ENCODE results near the gene HOXA11. TPM values are rescaled to one million over a fixed set of nuclear protein-coding genes. Genes with fewer than 3 reads are reported as not detected.

The HOXA11 gene
- total and polyA plus RNA-seq, 2 of the 4 experiments (the other 2 are of a cell fraction): 0.05 TPM; not detected in 1

DNA sequence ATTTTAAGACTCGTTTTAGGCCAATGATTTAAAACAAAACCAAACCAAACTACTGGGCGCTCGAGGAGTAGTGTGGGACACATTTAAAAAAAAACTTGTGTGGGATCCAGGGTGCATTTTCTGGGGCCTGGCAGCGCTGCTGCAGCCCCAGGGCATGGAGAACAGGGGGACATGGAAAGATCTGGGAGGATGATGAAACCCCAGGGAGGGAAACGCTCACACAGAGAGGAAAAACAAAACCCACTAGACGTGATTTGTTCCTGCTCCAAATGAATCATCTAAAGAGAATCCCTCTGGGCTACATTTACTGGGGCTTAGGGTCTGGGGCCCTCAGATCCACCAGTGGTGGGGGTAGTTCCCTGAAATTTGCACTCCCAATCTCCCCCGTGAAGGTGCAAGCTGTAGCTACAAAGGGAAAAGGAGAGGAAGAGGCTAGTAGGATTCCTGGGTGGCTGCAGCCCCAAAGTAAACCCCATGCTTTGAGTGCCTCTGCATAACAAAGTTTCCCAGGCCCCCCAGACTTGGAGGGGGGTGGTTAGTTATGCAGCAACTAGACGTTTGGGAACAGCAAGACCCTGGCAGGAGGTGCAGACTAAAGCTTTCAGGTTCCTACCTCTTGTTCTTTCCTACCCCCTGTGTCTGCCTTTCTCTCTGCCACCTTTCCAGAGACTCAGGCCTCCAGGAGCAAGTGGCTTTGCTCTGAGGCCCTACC lies 29.4 kb upstream of the HOXA11 start:
- H3K4me3 ChIP-seq (ENCODE audit: insufficient read depth, low read depth, low read length): no peak overlapping the region
- peaks cover 88% of the 10 kb centered on the region for H3K27me3 ChIP-seq (ENCODE audit: control insufficient read depth, insufficient read depth, low read length)
- no peak overlapping the region for H2BK15ac ChIP-seq (ENCODE audit: low read depth, low read length)
- no peak overlapping the region for H4K5ac ChIP-seq (ENCODE audit: low read depth, low read length)
- no peak overlapping the region for H2BK120ac ChIP-seq (ENCODE audit: low read depth, low read length)
- ChIA-PET POLR2A (ENCODE audit: unreplicated experiment) (no interaction called here), CTCF (no interaction called here)
- no peaks in the 10 kb centered on the region for H3K9me3 ChIP-seq (ENCODE audit: control insufficient read depth, insufficient read depth, low read length)
- H4K8ac ChIP-seq (ENCODE audit: low read depth in 2 of 2, low read length in 2 of 2): no peak overlapping the region
- no peak overlapping the region for H2AK5ac ChIP-seq (ENCODE audit: low read depth, low read length)
- no peak overlapping the region for H2AFZ ChIP-seq (replicated peaks; ENCODE audit: low read length, poor library complexity)
- no peak overlapping the region for H3K4ac ChIP-seq (ENCODE audit: low read depth, low read length)
- in situ Hi-C loops (cut with MboI; ENCODE audit: low sequenced_read_pairs) (no loop called here), dilution Hi-C loops (cut with HindIII; ENCODE audit: low sequenced_read_pairs, unreplicated experiment) (no loop called here), intact Hi-C loops (cut with micrococcal nuclease) (loop anchor here (5.0 kb wide), 3 partner anchors 448 to 808 kb away; partner anchors contain the start of gene HIBADH)
- H4K20me1 ChIP-seq (ENCODE audit: insufficient read depth, low read length): no peaks in the 10 kb centered on the region
- no peak overlapping the region for H3K14ac ChIP-seq (replicated peaks; ENCODE audit: low read depth, low read length)
- no peak overlapping the region for H2AK9ac ChIP-seq (replicated peaks; ENCODE audit: low read depth, low read length, poor library complexity)
- H3K36me3 ChIP-seq (ENCODE audit: control insufficient read depth, insufficient read depth, low read length): no peaks in the 10 kb centered on the region
- H3K56ac ChIP-seq (ENCODE audit: extremely low read depth, insufficient read depth, low read length): no peak overlapping the region
- no peak overlapping the region for H4K91ac ChIP-seq (ENCODE audit: insufficient read depth, low read depth, low read length)
- H3K23ac ChIP-seq (ENCODE audit: low read depth, low read length): no peak overlapping the region
- no peaks in the 10 kb centered on the region for H3K9me1 ChIP-seq (ENCODE audit: insufficient read depth, low read length)
- no peak overlapping the region for H3K9ac ChIP-seq (ENCODE audit: low read depth, low read length)
- no CpG with 5 or more reads among the region's 8 CpGs for WGBS, 2 experiments (ENCODE audit: extremely low coverage in 2 of 2, insufficient read length in 1 of 2)
- H3K4me2 ChIP-seq (ENCODE audit: low read depth, low read length): no peak overlapping the region
- no peaks in the 10 kb centered on the region for H3K4me1 ChIP-seq (ENCODE audit: control insufficient read depth, insufficient read depth, low read length)
- TF ChIP-seq POLR2A (IDR thresholded peaks at IDR 0.05; ENCODE audit: low read depth, low read length) (no peak), RAD21 (IDR thresholded peaks at IDR 0.05; ENCODE audit: low read length) (no peak), MAFK (IDR thresholded peaks at IDR 0.05; ENCODE audit: low read depth, low read length) (no peak), CEBPB (IDR thresholded peaks at IDR 0.05; ENCODE audit: low read depth, low read length) (no peak), RCOR1 (IDR thresholded peaks at IDR 0.05; ENCODE audit: insufficient replicate concordance, low read length) (no peak), CHD1 (IDR thresholded peaks at IDR 0.05; ENCODE audit: low read depth, low read length) (no peak), RFX5 (IDR thresholded peaks at IDR 0.05; ENCODE audit: low read depth, low read length) (no peak), FOS (IDR thresholded peaks at IDR 0.05; ENCODE audit: low read depth, low read length) (no peak), NFE2L2 (IDR thresholded peaks at IDR 0.05; ENCODE audit: low read depth, low read length) (no peak), BHLHE40 (IDR thresholded peaks at IDR 0.05; ENCODE audit: low read depth, low read length) (no peak), MAZ (IDR thresholded peaks at IDR 0.05; ENCODE audit: borderline replicate concordance, low read depth, low read length) (no peak), MXI1 (IDR thresholded peaks at IDR 0.05; ENCODE audit: borderline replicate concordance, low read depth, low read length) (no peak), SMC3 (IDR thresholded peaks at IDR 0.05; ENCODE audit: low read depth, low read length) (no peak)
- TF ChIP-seq, protein P1, sequence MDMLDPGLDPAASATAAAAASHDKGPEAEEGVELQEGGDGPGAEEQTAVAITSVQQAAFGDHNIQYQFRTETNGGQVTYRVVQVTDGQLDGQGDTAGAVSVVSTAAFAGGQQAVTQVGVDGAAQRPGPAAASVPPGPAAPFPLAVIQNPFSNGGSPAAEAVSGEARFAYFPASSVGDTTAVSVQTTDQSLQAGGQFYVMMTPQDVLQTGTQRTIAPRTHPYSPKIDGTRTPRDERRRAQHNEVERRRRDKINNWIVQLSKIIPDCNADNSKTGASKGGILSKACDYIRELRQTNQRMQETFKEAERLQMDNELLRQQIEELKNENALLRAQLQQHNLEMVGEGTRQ (IDR thresholded peaks at IDR 0.05; ENCODE audit: low read depth, low read length): no peak
- TF ChIP-seq, protein P2, sequence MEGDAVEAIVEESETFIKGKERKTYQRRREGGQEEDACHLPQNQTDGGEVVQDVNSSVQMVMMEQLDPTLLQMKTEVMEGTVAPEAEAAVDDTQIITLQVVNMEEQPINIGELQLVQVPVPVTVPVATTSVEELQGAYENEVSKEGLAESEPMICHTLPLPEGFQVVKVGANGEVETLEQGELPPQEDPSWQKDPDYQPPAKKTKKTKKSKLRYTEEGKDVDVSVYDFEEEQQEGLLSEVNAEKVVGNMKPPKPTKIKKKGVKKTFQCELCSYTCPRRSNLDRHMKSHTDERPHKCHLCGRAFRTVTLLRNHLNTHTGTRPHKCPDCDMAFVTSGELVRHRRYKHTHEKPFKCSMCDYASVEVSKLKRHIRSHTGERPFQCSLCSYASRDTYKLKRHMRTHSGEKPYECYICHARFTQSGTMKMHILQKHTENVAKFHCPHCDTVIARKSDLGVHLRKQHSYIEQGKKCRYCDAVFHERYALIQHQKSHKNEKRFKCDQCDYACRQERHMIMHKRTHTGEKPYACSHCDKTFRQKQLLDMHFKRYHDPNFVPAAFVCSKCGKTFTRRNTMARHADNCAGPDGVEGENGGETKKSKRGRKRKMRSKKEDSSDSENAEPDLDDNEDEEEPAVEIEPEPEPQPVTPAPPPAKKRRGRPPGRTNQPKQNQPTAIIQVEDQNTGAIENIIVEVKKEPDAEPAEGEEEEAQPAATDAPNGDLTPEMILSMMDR (conservative IDR thresholded peaks at IDR 0.05; ENCODE audit: low read depth, low read length): no peak
- TF ChIP-seq, protein P3, sequence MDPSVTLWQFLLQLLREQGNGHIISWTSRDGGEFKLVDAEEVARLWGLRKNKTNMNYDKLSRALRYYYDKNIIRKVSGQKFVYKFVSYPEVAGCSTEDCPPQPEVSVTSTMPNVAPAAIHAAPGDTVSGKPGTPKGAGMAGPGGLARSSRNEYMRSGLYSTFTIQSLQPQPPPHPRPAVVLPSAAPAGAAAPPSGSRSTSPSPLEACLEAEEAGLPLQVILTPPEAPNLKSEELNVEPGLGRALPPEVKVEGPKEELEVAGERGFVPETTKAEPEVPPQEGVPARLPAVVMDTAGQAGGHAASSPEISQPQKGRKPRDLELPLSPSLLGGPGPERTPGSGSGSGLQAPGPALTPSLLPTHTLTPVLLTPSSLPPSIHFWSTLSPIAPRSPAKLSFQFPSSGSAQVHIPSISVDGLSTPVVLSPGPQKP (IDR thresholded peaks at IDR 0.05; ENCODE audit: borderline replicate concordance, low read depth, low read length): no peak
- H2BK5ac ChIP-seq (ENCODE audit: low read depth, low read length, poor library complexity, severe bottlenecking): no peak overlapping the region
- no peaks in the 10 kb centered on the region for H3K79me1 ChIP-seq (ENCODE audit: low read depth in 1 of 2, low read length in 2 of 2)
- no peak overlapping the region for H2BK20ac ChIP-seq (ENCODE audit: low read depth, low read length)
- H3K27ac ChIP-seq (ENCODE audit: insufficient read depth, low read length): no peak overlapping the region
- DNase-seq: no peak
- ATAC-seq (ENCODE audit: low read depth): no peak
- no TSS peak for BruUV-seq (replicated peaks)
- no peak overlapping the region for H3K18ac ChIP-seq (ENCODE audit: low read depth, low read length)

Measured in IMR-90 (cell line).